Measurements from ENCODE around the gene RPL12.
"Not testable (repeated sequence)": the region's sequence is repeated elsewhere in the genome, so short reads cannot be mapped to it uniquely, and the experiment has no call there.

RPL12 gene

GRCh38 chr9:127467621-127468020 is 16.4 kb upstream of the RPL12 start:
- DNase-seq (ENCODE audit: low read depth in 2 of 2), result no peak

GRCh38 chr9:127466407-127466917 is 15.3 kb upstream of the RPL12 start:
- not testable (repeated sequence) for DNase-seq (ENCODE audit: low read depth in 2 of 2)

- DNase-seq (ENCODE audit: low read depth in 2 of 2), result no peak
Measured at GRCh38 chr9:127463911-127464310, 12.7 kb upstream of the RPL12 start.

GRCh38 chr9:127463382-127463781 is 12.2 kb upstream of the RPL12 start:
- DNase-seq (ENCODE audit: low read depth in 2 of 2), result no peak

- no peak for DNase-seq (ENCODE audit: low read depth in 2 of 2)
Measured at GRCh38 chr9:127458921-127459320, 7.7 kb upstream of the RPL12 start.

GRCh38 chr9:127457191-127457878 is 6.1 kb upstream of the RPL12 start:
- no peak for DNase-seq (ENCODE audit: low read depth in 2 of 2)

- DNase-seq (ENCODE audit: low read depth in 2 of 2), result no peak
Measured at GRCh38 chr9:127455324-127455992, 4.3 kb upstream of the RPL12 start.

- no peak for DNase-seq (ENCODE audit: low read depth in 2 of 2)
Measured at GRCh38 chr9:127452691-127453090, 1.5 kb upstream of the RPL12 start.

- DNase-seq (ENCODE audit: low read depth in 2 of 2), result no peak
Measured at GRCh38 chr9:127451858-127452656, 851 bp upstream of the RPL12 start.

GRCh38 chr9:127451608-127451857 is 327 bp upstream of the RPL12 start:
- no peak for DNase-seq (ENCODE audit: low read depth in 2 of 2)

GRCh38 chr9:127450243-127450760 is 904 bp downstream of the RPL12 start:
- DNase-seq (ENCODE audit: low read depth in 2 of 2), result no peak

GRCh38 chr9:127449332-127449966 is 1.8 kb downstream of the RPL12 start:
- no peak for DNase-seq (ENCODE audit: low read depth in 2 of 2)

GRCh38 chr9:127448112-127448805 is 2.9 kb downstream of the RPL12 start:
- DNase-seq (ENCODE audit: low read depth in 2 of 2), result no peak

- DNase-seq (ENCODE audit: low read depth in 2 of 2), result no peak
Measured at GRCh38 chr9:127447416-127448111, 3.6 kb downstream of the RPL12 start.

GRCh38 chr9:127446713-127447415 is 4.3 kb downstream of the RPL12 start:
- DNase-seq (ENCODE audit: low read depth in 2 of 2), result no peak

GRCh38 chr9:127445851-127446712 is 5.1 kb downstream of the RPL12 start:
- no peak for DNase-seq (ENCODE audit: low read depth in 2 of 2)

- DNase-seq (ENCODE audit: low read depth in 2 of 2), result no peak
Measured at GRCh38 chr9:127444921-127445850, 6.0 kb downstream of the RPL12 start.

- no peak for DNase-seq (ENCODE audit: low read depth in 2 of 2)
Measured at GRCh38 chr9:127444283-127444920, 6.8 kb downstream of the RPL12 start.
